GM10248 (cell line): ENCODE results near the gene SERPINA4.

Source experiments
- CTCF ChIA-PET: fragments of 300-600 bp; sonication (Branson Sonifier 250); formaldehyde crosslinking; extraction: SDS; loops from one replicate; lab custom pipeline; 2021; ENCODE audit warnings: antibody characterized with exemption; lab: Yijun Ruan, JAX
- POLR2A ChIA-PET: fragments of 350-650 bp; sonication (Branson Sonifier 250); formaldehyde crosslinking; extraction: SDS; loops from one replicate; lab custom pipeline; 2020; ENCODE audit warnings: antibody characterized with exemption; lab: Yijun Ruan, JAX
- DNase-seq: peaks from one replicate; pipeline ENCODE4 v3.0.0; 2012; ENCODE audit errors: extremely low spot score
- TF ChIP-seq, protein P1 (sequence below): IDR thresholded peaks from 2 replicates; pipeline ENCODE4 v1.5.1; 2012; ENCODE audit warnings: mild to moderate bottlenecking, low read depth; ENCODE audit errors: extremely low read depth, missing control alignments, control extremely low read depth

Gene SERPINA4

DNA sequence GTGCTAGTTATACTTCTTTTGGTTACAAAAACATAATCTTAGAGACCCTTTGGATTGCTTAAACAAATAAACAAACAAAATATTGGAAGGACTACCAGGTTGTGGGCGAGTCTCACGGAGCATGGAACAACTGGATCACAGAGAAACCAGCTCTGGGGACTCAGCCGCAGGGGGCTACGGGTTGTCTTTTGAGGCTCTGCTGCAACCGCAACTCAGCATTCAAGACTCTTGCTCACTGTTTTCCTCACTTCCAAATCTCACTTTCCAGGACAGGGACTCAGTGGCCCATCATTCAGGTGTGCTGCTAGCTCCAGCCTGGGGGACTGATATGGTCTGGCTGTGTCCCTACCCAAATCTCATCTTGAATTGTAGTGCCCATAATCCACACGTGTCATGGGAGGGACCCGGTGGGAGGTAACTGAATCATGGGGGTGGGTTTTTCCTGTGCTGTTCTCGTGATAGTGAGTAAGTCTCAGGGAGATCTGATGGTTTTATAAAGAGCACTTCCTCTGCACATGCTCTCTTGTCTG, 14.0 kb upstream of the SERPINA4 start:
- ChIA-PET CTCF (interaction anchor here (1.3 kb wide), 1 partner anchor 11 kb away, joined by 3 read pairs; no protein-coding TSS in a partner anchor), POLR2A (no interaction called here)
- DNase-seq: no peak
- TF ChIP-seq, protein P1, sequence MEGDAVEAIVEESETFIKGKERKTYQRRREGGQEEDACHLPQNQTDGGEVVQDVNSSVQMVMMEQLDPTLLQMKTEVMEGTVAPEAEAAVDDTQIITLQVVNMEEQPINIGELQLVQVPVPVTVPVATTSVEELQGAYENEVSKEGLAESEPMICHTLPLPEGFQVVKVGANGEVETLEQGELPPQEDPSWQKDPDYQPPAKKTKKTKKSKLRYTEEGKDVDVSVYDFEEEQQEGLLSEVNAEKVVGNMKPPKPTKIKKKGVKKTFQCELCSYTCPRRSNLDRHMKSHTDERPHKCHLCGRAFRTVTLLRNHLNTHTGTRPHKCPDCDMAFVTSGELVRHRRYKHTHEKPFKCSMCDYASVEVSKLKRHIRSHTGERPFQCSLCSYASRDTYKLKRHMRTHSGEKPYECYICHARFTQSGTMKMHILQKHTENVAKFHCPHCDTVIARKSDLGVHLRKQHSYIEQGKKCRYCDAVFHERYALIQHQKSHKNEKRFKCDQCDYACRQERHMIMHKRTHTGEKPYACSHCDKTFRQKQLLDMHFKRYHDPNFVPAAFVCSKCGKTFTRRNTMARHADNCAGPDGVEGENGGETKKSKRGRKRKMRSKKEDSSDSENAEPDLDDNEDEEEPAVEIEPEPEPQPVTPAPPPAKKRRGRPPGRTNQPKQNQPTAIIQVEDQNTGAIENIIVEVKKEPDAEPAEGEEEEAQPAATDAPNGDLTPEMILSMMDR: no peak

DNA sequence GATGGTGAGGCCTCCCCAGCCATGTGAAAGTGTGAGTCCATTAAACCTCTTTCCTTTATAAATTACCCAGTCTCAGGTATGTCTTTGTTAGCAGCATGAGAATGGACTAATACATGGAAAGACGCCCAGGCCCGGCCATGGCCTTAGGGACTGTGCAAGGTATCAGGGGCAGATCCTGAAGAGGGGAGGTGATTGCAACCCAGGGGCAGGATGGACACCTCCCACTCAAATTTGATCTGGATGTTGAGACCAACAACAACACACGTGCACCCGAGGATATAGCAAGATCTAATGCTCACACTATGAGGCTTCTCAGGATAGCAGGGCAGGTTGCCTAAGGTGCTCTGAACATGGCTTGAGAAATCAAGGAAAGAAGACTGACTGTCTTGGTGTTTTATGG, 13.5 kb upstream of the SERPINA4 start:
- CTCF ChIA-PET: interaction anchor here (1.1 to 3.9 kb wide), 4 partner anchors 10 to 418 kb away, joined by 3 to 77 read pairs (median 24); partner anchors contain the start of genes IFI27L2 and SERPINA4
- TF ChIP-seq, protein P1: no peak
- DNase-seq: no peak
- POLR2A ChIA-PET: no interaction called here

DNA sequence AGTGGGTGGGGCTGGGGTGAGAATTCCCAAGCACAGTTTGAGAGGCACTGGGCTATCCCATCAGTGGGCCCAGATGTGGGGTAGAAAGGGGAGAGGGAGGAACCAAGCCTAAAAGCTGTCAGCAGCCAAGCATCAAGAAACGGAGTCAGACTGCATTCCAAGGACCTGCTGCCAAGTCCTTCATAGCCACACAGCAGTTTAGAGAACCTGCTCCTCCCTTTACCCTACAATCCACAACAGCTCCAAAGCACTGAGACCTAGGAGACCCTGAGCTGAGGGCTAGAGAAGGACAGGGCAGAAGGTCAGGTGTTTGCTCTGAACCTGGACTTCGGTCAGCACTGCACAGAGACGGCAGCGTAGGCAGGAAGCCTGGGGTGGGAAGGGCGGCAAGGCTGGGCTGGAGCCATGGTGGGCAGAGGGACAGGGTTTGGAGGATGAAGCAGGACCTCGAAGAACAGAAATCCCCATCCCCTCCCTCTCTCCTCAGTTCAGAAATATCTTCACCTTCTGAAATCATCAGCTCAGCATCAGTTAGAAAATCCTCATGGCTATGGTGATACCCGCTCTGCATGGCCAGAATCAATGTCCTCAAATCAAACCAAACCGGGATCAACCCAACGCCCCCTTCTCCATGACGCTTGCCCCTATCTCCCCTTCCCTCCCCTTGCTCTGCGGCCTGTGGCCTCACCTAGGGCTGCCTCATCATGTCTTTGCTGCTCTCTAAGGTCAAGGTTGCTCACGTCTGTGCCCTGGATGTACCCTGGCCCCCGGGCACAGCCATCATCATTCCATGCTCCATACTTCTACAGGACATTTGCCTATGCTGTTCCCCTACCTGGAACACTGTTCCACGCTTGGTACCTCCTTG, 12.9 kb upstream of the SERPINA4 start:
- POLR2A ChIA-PET: no interaction called here
- TF ChIP-seq, protein P1: no peak
- DNase-seq: no peak
- CTCF ChIA-PET: interaction anchor here (0.7 to 3.9 kb wide), 32 partner anchors 9 to 419 kb away, joined by 3 to 77 read pairs (median 4); partner anchors contain the start of genes IFI27L2, SERPINA4 and SERPINA5

DNA sequence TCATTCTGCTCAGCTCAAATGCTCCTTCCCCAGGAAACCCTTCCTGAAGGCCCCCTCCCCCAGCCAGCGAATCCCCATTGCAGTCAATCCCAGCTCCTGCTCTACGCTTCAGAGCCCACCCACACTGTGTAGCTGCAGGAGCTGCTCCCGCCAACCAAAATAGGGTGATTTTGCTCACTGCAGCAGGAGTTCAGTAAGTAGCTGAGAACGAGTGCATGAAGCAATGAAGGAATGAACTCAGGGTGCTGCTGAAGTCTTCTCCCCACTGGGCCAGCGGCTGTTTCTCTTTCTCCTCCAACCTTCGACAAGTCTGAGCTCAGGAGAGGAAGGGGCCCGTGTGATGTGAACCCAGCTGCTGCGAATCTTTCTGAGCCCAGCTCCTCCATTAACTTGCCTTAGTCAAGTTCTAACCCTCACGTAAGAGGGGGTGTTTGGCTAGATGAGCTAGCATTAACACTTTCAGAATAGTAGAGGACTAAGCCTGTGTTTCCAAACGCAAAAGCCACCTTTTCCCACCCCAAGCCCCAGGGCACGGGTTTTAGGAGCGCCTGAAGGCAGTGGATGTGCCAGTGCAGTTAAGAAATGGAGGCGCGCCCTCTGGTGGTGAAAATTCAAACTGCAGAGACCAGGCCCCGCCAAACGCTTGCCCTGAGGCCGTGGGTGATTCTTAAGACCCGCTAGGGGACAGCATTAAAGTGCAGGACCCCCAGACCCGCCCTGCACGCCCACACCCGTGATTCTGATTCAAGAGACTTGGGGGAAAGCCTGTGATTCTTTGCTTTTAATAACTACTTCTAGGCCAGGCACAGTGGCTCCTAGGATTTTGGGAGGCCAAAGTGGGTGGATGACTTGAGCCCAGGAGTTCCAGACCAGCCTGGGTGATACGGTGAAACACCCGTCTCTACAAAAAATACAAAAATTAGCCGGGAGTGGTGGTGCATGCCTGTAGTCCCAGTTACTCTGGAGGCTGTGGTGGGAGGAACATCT, 11.9 kb upstream of the SERPINA4 start:
- CTCF ChIA-PET: interaction anchor here (0.7 to 3.9 kb wide), 35 partner anchors 8 to 420 kb away, joined by 3 to 77 read pairs (median 4); partner anchors contain the start of genes IFI27L2, SERPINA4 and SERPINA5
- TF ChIP-seq, protein P1: peak; percentile 73
- POLR2A ChIA-PET: no interaction called here

DNA sequence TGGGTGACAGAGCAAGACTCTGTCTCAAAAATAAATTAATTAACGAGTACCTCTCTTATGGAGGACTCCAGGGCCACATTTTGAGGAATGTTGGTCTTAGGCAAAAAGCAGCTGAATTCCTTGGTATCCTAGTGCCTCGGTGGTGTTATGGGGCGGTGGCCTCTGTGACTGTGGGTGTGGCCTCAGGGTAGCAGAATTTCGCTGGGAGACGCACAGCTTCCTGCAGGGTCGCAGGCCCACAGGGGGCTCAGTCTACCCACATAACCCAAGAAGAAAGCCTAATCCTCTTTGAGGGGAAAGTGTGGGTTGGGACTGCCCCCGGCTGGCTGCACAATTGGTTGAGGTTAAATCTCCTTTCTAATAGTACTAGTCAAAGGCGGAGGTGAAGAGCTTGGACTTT, 11.2 kb upstream of the SERPINA4 start:
- ChIA-PET POLR2A (no interaction called here), CTCF (interaction anchor here (0.7 to 3.9 kb wide), 12 partner anchors 11 to 223 kb away, joined by 3 to 77 read pairs (median 4); partner anchors contain the start of gene SERPINA4)
- TF ChIP-seq, protein P1: no peak
- DNase-seq: no peak

More for the DNA sequence above, 11.9 kb upstream of the SERPINA4 start:
- DNase-seq: peak; percentile 67

DNA sequence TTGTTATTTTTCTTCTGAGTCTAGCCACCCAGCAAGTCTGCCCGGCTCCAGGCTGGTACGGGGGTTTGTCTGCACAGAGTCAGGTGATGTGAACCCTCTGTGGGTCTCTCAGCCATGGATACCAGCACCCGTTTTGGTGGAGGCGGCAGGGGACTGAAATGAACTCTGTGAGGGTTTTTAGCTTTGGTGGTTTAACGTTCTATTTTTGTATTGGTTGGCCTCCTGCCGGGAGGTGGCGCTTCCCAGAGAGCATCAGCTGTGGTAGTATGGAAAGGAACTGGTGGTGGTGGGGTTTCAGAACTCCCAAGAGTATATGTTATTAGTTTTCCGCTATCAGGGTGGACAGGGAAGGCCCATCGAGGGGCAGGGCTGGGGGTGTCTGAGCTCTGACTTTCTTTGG, 5.3 kb upstream of the SERPINA4 start:
- ChIA-PET POLR2A (no interaction called here), CTCF (interaction anchor here (0.9 kb wide), 1 partner anchor 122 kb away, joined by 3 read pairs; no protein-coding TSS in a partner anchor)
- TF ChIP-seq, protein P1: no peak
- no peak for DNase-seq
